Stimulated activated CD8-positive, alpha-beta memory T cell treated with anti-CD3 and anti-CD28 coated beads, Interleukin-4, amount 100 ng/mL, for 48 hours (primary cell): Measurements from ENCODE around the gene POU1F1.
A peak's percentile ranks its signal among the peaks of the same experiment; 100 is the strongest.
"Not testable (repeated sequence)": the region's sequence is repeated elsewhere in the genome, so short reads cannot be mapped to it uniquely, and the experiment has no call there.

Experiments used
- DNase-seq: peaks from one replicate; pipeline ENCODE4 v3.0.0-alpha.2; 2020

Gene POU1F1, protein sequence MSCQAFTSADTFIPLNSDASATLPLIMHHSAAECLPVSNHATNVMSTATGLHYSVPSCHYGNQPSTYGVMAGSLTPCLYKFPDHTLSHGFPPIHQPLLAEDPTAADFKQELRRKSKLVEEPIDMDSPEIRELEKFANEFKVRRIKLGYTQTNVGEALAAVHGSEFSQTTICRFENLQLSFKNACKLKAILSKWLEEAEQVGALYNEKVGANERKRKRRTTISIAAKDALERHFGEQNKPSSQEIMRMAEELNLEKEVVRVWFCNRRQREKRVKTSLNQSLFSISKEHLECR

DNA sequence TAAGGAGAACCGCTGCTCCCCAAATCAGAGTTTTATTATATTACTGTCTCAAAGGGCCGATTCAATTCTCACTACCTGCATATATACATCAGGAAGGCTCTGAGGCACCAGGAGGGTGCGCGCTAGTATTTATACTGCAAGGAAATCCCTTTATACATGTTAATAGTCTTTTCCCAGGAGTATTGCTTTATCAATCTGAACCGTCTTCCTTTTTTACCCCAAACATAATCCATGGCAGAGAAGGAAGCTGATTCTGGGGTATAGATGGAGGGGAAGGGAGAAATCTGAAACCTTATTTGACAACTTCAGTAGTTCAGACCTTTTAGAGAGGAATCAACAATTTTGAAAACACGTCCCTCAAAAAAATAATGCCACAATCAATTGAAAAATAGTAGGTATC is at the start of gene POU1F1:
Gene POU1F1, minus strand, starts transcription at position 101 of the 400 bp plus-strand sequence. CDS start 122 bp downstream, outside the sequence.
- no peak for DNase-seq

- no peak for DNase-seq
Measured at GRCh38 chr3:87324609-87325008, 48.2 kb upstream of the POU1F1 start.

DNA sequence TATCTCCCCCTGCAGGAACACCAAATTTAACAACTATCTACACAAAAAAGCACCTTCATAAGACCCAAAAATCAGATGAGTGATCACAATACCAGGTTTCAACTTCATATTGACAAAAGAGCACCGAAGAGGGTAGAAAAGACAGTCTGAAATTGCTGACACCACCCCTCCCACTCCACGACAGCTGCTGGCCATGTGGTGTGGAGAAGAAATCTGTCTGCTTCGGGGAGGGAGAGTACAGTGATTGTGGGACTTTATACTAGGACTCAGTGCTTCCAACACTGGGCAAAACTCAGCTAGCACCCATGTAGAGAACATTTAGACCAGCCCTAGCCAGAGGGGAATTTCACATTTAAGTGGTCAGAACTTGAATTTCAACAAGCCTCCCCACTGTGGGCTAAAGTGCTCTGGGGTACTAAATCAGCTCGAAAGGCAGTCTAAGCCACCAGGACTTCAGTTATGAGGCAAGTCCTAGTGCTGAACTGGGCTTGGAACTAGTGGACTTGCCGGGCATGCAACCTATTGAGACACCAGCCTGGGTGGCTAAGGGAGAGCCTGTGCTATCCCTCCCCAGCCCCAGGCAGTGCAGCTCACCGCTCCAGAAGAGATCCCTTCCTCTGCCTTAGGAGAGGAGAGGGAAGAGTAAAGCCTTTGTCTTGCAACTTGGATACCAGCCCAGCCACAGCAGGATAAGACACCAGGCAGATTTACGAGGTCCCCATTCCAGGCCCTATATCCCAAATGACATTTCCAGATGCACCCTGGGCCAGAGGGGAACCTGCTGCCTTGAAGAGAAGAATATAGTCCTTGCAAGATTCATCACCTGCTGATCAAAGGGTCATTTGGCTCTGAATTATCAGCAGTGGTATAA is 44.6 kb upstream of the POU1F1 start:
- no peak for DNase-seq

DNA sequence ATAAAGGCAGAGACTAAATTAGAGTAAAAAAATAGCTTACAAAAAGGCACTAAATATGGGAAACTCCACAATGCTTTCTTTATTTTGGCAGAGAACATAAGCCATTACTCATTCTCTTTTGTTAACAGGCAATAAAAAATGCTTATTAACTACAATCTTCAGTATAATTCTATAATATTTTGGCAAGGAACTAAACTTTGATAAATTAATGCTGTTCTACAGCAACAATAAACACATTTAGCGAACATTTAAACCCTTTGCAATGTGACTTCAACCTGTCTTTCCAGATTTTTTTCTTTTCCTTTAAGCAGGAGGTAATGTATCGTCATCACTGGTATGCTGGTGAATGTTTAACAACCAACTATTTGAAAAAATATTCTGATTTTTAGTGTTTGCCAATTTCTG is 42.2 kb upstream of the POU1F1 start:
- DNase-seq: no peak

- no peak for DNase-seq
Measured at GRCh38 chr3:87317779-87318178, 41.4 kb upstream of the POU1F1 start.

DNA sequence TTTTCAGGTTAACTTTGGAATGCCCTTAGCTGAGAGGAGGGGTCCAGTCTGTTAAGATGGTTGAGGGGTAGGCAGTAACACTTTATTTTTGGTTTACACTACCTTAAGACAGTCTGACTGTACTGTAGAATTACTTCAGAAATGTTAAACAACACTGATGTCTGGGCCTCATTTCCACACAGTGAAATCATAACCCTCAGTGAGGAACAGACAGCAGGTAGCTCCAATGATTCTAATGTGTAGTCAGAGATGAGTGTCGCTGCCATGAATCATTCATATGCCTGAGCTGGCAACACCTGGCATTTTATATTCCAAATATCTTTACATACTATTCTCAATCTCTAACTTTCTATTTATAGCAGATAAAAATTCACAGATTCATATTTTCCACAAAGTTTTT is 37.3 kb upstream of the POU1F1 start:
- no peak for DNase-seq

- no peak for DNase-seq
Measured at GRCh38 chr3:87311309-87311708, 34.9 kb upstream of the POU1F1 start.

- no peak for DNase-seq
Measured at GRCh38 chr3:87309601-87310000, 33.2 kb upstream of the POU1F1 start.

DNA sequence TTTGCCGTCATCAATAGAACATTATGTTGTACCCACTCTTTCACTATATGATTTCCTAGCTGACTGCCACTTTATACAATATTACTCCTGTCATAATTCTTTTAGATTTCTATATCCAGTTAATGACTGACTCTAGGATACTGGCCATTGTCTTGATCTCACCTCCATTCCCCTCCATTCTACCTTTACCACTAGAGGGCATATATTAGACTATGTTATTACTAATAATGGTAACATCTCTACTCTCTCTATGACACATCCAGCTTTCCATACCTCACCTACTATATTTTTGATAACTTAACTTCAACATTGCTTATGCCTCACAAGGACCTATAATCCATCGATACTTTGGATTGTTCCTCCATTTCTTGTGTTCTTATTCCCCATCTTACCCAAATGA is 31.4 kb upstream of the POU1F1 start:
- no peak for DNase-seq

- DNase-seq: no peak
Measured at GRCh38 chr3:87305517-87305916, 29.1 kb upstream of the POU1F1 start.

DNA sequence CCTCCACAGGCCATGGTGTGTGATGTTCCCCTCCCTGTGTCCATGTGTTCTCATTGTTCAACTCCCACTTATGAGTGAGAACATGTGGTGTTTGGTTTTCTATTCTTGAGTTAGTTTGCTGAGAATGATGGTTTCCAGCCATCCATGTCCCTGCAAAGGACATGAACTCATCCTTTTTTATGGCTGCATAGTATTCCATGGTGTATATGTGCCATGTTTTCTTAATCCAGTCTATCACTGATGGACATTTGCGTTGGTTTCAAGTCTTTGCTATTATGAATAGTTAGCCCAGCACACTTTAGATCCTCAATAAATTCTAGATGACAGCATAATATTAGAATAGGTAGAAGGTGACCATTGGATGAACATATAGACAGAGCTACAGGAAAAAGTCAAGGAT is 28.6 kb upstream of the POU1F1 start:
- DNase-seq: not testable (repeated sequence)

GRCh38 chr3:87298111-87298718 is 21.8 kb upstream of the POU1F1 start:
- DNase-seq: no peak

GRCh38 chr3:87288446-87288845 is 12.1 kb upstream of the POU1F1 start:
- no peak for DNase-seq

DNA sequence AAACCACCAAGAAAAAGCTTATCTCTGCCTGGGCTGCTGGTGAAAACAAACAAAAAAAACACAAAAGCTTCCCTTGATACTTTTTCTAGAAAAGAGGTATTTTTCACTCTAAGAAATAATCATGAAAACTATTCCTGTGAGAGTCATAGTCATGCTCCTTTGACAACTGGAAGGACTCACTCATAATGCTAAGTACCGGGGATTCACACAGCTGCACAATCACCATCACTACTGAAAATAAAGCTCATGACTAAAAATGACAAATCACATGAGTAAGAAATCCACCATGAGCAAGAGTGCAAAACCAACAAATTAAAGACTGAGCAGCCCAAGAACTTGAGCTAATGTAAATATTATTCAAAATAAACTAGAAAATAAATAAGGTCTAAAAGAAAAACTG is 10.6 kb upstream of the POU1F1 start:
- no peak for DNase-seq

DNA sequence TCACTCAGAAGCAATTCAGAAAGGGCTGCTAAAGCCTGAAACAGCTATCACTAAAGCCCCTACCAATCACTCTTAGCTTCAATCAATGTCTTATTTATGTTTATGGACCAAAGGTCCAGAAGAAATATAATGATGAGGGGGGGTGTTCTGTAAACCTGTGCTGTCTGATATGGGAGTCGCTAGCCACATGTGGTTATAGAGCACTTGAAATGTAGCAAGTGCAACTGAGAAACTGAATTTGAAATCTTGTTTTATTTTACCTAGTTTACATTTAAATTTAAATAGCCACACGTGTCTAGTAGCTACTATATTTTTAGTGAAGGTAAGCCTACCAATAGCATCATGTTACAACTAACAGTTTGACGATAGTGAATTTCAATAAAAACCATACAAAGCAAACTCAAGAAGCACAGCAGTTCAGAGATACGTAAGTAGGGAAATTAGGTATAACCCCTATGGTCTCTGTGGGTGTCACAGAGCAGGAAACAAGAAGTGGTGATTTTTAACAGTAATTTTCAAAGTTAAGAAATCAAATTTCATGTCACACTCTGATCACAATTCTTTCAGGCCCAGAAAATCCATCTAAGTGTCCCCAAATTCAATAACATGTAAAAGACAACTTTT is 3.6 kb downstream of the POU1F1 start:
- no peak for DNase-seq

DNA sequence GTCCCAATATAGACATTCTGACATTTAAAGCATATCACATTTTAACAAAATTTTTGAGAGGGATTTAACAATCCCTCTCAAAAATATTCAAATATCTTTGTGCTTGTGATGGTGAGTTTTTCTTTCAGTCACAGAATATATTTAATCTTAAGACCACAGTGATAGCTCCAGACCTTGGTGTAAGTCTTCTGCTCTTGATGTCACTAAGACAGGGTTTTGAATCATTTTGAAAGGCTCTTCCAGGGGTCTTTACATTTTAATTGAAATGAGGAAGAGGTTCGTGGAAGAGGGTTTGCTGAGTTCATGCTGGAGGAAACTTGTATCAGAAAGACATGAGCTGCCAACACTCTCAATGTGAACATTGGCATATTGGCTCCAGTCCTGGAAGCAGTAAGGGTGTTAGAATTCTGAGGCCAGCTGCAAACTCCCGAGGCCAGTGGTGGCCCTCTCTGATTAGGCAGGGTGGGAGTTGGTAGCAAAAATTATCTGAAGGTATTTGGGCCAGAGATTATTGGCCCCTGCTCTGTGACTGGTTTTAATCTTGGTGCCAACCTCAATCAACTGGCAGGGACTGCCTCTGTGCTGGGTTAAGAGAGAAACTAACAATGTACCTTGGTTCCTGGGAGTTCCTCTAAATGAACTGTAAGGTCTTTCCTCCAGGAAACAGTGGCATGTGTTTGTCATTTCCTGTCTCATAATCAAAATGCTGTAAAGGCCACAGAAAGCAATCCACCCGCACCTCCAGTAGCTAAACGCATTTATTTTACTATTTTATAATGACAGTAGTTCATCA is 5.3 kb downstream of the POU1F1 start:
- DNase-seq: no peak

- no peak for DNase-seq
Measured at GRCh38 chr3:87269723-87270122, 6.7 kb downstream of the POU1F1 start.

GRCh38 chr3:87268646-87269211 is 7.7 kb downstream of the POU1F1 start:
- DNase-seq: no peak

- no peak for DNase-seq
Measured at GRCh38 chr3:87267953-87268645, 8.3 kb downstream of the POU1F1 start.

DNA sequence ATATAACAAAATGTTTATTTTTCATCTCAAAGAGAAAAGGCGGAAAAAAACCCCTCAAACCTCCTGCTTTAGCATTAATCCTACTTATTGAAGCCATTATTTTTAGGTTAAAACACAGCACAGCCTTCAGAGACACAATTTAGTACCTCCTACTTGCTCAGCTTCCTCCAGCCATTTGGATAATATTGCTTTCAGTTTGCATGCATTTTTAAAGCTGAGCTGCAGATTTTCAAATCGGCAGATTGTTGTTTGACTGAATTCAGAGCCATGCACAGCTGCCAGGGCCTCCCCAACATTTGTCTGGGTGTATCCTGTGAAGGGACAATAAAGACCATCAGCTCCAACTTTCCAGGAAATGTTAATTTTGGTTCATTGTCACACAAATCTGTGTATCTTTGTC is 14.5 kb downstream of the POU1F1 start:
- DNase-seq: no peak

DNA sequence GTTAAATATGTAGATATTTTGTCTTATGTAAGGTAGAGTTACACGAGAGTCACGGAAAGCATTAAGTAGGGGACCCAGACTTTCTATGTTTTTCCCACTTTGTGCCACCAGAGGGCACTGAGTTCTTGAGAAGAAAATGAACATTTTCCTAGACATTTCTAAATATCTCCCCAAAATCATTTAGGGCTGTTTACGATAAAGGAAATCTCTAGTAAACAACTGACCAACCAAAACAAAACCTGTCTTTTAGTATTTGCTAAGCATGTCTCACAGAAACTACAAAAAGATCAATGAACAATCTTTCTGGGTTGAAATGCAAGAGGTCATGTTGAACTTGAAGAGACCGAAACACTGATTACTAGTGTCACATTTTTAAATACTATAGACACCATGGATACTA is 16.1 kb downstream of the POU1F1 start:
- peak; percentile 58 for DNase-seq

- DNase-seq: no peak
Measured at GRCh38 chr3:87250009-87250408, 26.4 kb downstream of the POU1F1 start.
